Stimulated activated CD4-positive, alpha-beta T cell treated with anti-CD3 and anti-CD28 coated beads, Interleukin-4, amount 100 ng/mL, for 48 hours (primary cell): Measurements from ENCODE around the gene BACH2.

Experiments
- DNase-seq, 2 donors: peaks; one replicate each; pipeline ENCODE4 v3.0.0-alpha.2; 2020; ENCODE audit warnings: low read depth in 2 of 2

The BACH2 gene

DNA sequence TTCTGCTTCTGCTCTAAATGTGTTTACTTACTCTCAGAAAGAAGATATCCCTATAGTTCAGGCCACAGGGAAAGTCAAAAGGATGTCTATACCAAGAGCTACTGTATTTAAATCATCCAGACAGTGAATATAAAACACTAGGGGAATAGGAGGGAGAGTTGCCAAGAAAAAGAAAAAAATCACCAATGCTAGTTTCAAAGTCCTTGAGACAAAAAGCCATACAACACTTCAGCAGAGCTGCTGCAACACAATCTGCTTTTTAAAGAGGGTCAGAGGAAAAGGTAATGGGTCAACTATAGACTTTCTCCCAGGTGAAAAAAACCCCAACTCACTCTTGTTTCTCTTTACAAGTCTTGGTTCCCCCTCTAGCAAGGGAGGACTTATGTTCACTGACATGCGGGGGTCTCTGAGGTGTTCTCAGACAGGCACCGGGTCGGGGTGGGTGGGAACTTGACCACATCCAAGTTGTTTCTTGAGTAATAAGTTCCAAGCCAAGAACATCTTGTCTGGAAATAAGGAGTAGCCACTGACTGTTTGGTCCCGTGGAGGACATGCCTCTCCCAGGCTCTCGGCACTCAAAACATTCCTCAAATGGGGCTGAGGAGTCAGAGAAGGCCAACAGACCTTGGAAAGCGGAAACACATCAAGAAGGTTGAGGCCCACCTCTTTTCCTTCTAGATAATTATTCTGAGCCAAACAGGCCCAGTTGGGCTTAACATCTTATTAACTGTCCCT is 354.7 kb downstream of the BACH2 start:
- no peak for DNase-seq

DNA sequence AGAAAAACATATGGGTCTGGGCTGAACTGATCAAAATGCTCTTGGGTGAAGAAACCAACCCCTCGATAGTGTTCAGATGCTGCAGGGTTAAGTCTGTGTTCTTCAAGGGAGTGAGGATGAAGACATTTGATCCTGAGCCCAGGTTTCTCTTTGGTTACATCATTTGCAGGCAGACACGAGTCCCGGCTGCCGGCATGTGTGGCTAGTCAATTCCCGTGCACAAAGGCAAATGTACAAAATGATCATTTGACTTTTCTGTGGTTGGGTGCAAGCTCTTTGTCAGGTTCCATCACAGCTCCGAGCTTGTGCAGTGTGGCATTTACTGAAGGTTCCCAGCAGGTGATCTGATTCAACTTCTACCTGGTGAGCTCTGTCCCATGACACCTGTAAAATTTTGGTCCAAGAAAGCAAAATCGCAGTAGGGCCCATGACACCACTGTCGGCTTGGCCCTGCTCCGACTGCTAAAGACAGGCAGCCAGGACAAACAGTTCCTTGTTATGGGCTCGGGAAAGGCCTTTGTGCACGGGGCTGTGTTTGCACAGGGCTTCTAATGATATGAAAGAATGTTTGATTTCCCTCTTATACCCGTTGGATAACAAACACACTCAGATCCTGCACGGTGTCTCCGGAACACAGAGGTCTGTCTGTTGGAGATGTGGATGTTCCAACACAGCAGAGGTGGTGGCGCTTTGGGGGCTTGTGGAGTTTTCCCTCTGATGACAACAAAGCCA is 355.4 kb downstream of the BACH2 start:
- DNase-seq: no peak

GRCh38 chr6:89940225-89941027 is 356.2 kb downstream of the BACH2 start:
- peak; percentile 30 to 44 for DNase-seq

- no peak for DNase-seq
Measured at GRCh38 chr6:89939144-89939543, 357.5 kb downstream of the BACH2 start.

- no peak for DNase-seq
Measured at GRCh38 chr6:89938014-89938413, 358.6 kb downstream of the BACH2 start.

GRCh38 chr6:89936177-89936576 is 360.5 kb downstream of the BACH2 start:
- DNase-seq: no peak

DNA sequence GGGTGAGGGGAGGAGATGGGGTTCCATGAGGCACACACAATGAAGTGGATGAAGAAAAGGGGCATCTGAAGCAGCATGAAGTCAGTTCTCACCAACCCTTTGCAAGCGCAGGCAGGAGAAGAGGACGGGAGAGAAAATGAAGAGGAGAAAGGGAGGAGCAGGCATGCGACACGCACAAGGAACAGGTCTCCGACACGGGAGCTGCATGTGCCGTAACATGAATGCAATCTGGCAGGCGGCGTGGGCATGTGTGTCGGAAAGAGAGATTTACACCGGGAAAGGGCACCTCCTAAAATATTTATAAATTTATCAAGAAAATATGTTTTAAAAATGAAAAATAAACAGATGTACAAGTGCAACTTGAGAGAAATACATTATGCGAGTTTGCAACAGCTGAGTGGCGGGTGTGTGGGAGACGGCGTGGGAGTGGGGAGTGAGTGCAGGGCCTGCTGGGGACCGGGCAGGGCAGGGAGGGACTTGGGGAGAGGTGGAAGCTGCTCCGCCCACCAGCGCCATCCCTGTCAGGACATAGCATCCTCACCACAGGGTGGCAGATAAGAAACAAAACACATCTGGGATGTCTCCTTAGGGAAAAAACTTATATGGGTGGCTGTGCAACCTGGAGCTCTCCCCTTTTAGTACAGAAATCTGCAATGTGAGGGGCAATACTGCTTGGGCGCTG is 361.8 kb downstream of the BACH2 start:
- DNase-seq: no peak

- DNase-seq: no peak
Measured at GRCh38 chr6:89932245-89932802, 364.3 kb downstream of the BACH2 start.

DNA sequence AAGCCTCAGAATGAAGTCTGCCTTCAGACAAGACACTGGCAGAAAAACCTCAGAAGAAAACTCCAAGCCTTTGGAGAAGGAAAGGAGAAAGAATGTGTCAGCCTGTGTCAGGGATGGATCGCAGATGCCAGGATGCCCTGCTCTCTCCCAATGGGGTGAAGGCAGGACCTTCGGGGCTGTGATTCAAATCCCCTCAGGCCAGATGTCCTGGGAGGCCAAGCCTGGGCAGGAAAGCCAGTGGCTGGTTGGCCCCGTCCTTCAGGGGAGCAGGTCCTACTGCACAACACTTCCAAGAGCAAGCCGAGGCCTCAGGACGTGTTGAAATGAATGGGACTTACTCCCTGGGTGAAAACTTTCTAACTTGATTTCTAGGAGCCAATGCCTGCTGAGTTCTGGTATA is 365.9 kb downstream of the BACH2 start:
- DNase-seq: no peak

DNA sequence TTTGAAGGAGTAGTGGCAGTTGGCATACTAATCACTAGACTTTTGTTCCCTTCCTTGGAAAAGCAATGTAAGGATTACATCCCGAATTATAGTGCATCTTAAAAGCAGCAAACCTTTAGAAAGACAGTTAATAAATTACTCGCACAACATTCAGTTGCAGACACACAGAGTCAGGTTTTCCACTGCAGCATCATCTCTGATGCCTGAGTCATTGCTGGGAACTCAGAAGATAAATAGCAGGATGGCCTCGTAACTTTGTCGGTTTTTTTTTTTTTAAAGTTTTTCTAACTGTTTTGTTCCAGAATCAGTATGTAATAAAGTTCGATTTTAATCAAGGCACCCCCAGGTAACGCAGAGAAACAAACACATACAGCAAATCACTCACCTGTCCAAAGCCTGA is 368.0 kb downstream of the BACH2 start:
- no peak for DNase-seq

GRCh38 chr6:89927791-89928550 is 368.7 kb downstream of the BACH2 start:
- no peak for DNase-seq

GRCh38 chr6:89927264-89927663 is 369.4 kb downstream of the BACH2 start:
- DNase-seq: no peak

GRCh38 chr6:89925826-89926225 is 370.8 kb downstream of the BACH2 start:
- no peak for DNase-seq

- no peak for DNase-seq
Measured at GRCh38 chr6:89924231-89924630, 372.4 kb downstream of the BACH2 start.

- no peak for DNase-seq
Measured at GRCh38 chr6:89921691-89922090, 375.0 kb downstream of the BACH2 start.

- DNase-seq: no peak
Measured at GRCh38 chr6:89921197-89921596, 375.4 kb downstream of the BACH2 start.

DNA sequence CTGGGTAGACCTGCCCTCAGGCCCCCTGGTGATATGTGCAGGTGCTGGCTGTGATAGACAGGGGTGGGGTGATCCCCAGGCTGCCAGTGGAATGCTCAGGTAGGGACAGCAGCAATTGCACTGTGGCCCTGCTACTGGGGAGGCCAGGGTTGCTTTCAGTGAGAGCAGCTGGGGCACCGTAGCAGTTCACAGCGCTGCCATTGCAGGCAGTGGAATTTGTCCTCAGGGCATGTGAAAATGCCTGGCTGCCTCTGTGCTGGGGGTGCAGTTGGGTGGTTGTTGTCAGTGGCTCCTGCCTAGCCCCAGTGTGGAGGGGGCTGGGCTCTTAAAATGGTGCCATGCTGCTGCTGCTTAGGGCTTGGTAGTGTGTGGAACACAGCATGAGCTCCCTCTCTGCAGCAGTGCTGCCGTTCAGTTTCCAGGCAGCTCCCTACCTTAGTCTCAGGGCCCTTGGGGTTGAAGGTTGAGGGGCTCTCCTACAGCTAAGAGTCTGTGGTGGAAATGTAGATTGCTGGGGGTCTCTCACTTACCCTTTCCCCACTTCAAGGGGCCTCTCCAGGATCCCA is 378.8 kb downstream of the BACH2 start:
- no peak for DNase-seq

- DNase-seq: no peak
Measured at GRCh38 chr6:89917216-89917615, 379.4 kb downstream of the BACH2 start.

DNA sequence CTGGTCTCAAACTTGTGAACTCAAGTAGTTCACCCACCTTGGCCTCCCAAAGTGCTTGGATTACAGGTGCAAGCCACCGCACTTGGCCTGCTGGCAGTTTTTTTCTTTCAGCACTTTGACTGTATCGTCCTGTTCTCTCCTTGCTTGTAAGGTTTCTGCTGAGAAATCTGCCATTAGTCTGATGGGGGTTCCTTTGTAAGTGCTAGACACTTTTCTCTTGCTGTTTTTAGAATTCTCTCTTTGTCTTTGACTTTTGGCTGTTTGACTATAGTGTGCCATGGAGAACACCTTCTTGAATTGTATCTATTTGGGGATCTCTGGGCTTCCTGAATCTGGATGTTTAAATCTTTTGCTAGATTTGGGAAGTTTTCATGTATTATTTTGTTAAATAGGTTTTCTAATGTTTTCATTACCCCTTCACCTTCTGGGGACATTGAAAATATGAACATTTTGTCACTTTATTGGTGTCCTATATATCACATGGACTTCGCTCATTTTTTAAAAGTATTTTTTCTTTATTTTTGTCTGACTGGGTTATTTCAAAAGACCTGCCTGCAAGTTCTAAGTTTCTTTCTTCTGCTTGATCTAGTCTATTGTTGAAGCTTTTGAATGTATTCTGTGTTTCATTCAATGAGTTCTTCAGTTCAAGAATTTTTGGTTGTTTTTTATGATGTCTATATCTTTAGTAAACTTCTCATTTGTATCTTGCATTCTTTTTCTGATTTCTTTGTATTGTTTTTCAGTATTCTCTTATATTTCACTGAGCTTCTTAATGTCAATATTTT is 380.3 kb downstream of the BACH2 start:
- DNase-seq: no peak

DNA sequence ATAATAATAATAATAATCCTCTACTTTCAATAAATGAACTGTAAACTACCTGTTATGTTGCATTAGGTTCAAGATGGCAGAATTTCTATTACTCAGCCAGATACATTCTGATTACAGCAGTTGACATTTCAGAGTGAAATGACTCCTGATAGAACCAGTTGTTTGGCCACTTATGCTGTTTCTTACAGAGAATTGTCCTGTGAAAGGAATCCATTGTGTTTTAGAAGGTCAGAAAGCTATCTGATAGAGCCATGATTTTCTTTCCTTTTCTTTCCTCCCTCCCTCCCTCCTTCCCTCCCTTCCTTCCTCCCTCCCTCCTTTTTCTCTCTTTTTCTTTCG is 385.8 kb downstream of the BACH2 start:
- no peak for DNase-seq
